ENCODE results near the gene TNFRSF14.

TNFRSF14 gene

GRCh38 chr1:2589431-2590232 lies 33.5 kb downstream of the TNFRSF14 start:
- no peak for TF ChIP-seq CTCF (IDR thresholded peaks at IDR 0.05)

- TF ChIP-seq CTCF (IDR thresholded peaks at IDR 0.05), result no peak
Measured at GRCh38 chr1:2590233-2591141, 34.3 kb downstream of the TNFRSF14 start.

GRCh38 chr1:2591233-2591580 lies 35.0 kb downstream of the TNFRSF14 start:
- no peak for TF ChIP-seq CTCF (IDR thresholded peaks at IDR 0.05)

- no peak for TF ChIP-seq CTCF (IDR thresholded peaks at IDR 0.05)
Measured at GRCh38 chr1:2591581-2592261, 35.5 kb downstream of the TNFRSF14 start.

- TF ChIP-seq CTCF (IDR thresholded peaks at IDR 0.05), result no peak
Measured at GRCh38 chr1:2592672-2593071, 36.5 kb downstream of the TNFRSF14 start.

- TF ChIP-seq CTCF (IDR thresholded peaks at IDR 0.05), result no peak
Measured at GRCh38 chr1:2593251-2593878, 37.2 kb downstream of the TNFRSF14 start.

Data from LNCAP (cell line).